CD14-positive monocyte (primary cell): ENCODE results near the gene ANKRD13C. TPM values are rescaled to one million over a fixed set of nuclear protein-coding genes. Genes with fewer than 3 reads are reported as not detected.

ENCODE experiments used
- DNase-seq, 3 donors: peaks; one replicate each; pipeline ENCODE4 v3.0.0-alpha.2; 2011 to 2022
- H2AFZ ChIP-seq: 2 replicates; pipeline ENCODE4 v1.6.0; 2012; ENCODE audit warnings: mild to moderate bottlenecking, low read depth, low read length, inconsistent platforms; ENCODE audit not compliant: insufficient read depth, poor library complexity, severe bottlenecking
- H3K27ac ChIP-seq, 2 donors: 1 replicate in 1 of 2; 2 replicates in 1 of 2; pipeline ENCODE4 v1.5.1; 2012 to 2013; ENCODE audit warnings: low read length in 2 of 2, control low read depth in 1 of 2, inconsistent platforms in 1 of 2, low read depth in 1 of 2, mild to moderate bottlenecking in 1 of 2
- H3K27me3 ChIP-seq, 2 donors: one replicate each; pipeline versions ENCODE4 v1.6.0 to v1.6.1; 2011 to 2013; ENCODE audit warnings: low read length in 2 of 2; ENCODE audit not compliant: control insufficient read depth in 2 of 2, insufficient read depth in 2 of 2
- H3K36me3 ChIP-seq, 2 donors: replicated peaks in 1 of 2; 1 replicate in 1 of 2; 2 replicates in 1 of 2; pipeline versions ENCODE4 v1.5.1 to v1.6.1; 2012 to 2013; ENCODE audit warnings: low read length in 2 of 2, control low read depth in 1 of 2, inconsistent platforms in 1 of 2, mild to moderate bottlenecking in 1 of 2; ENCODE audit not compliant: insufficient read depth in 2 of 2, control insufficient read depth in 1 of 2
- H3K4me1 ChIP-seq, 2 donors: 1 replicate in 1 of 2; 2 replicates in 1 of 2; pipeline versions ENCODE4 v1.5.1 to v1.6.1; 2012 to 2013; ENCODE audit warnings: low read length in 2 of 2, control low read depth in 1 of 2, inconsistent platforms in 1 of 2, mild to moderate bottlenecking in 1 of 2, moderate library complexity in 1 of 2; ENCODE audit not compliant: insufficient read depth in 2 of 2, control insufficient read depth in 1 of 2
- H3K4me2 ChIP-seq: replicated peaks from 2 replicates; pipeline ENCODE3; 2012; ENCODE audit warnings: low read length, moderate library complexity, mild to moderate bottlenecking; ENCODE audit not compliant: poor library complexity, severe bottlenecking; ENCODE audit errors: extremely low read depth
- H3K4me3 ChIP-seq, 3 experiments: fragments of 200-600 bp in 1 of 3; sonication (generic) in 1 of 3; replicated peaks in 1 of 3; 1 replicate in 2 of 3; 2 replicates in 1 of 3; pipeline ENCODE4 v1.5.1; 2011 to 2013; ENCODE audit warnings: low read length in 3 of 3, mild to moderate bottlenecking in 3 of 3, control low read depth in 2 of 3, low read depth in 2 of 3, inconsistent platforms in 1 of 3, moderate library complexity in 1 of 3
- H3K79me2 ChIP-seq: 2 replicates; pipeline ENCODE4 v1.6.0; 2012; ENCODE audit warnings: mild to moderate bottlenecking, control low read depth, inconsistent platforms, low read length, moderate library complexity; ENCODE audit not compliant: insufficient read depth
- H3K9ac ChIP-seq: 2 replicates; pipeline ENCODE4 v1.6.0; 2017; ENCODE audit warnings: low read length, mild to moderate bottlenecking; ENCODE audit not compliant: insufficient read depth, poor library complexity, severe bottlenecking
- H3K9me3 ChIP-seq, 2 donors: replicated peaks in 1 of 2; 1 replicate in 1 of 2; 2 replicates in 1 of 2; pipeline versions ENCODE4 v1.5.1 to v1.6.1; 2012 to 2013; ENCODE audit warnings: low read length in 2 of 2, control low read depth in 1 of 2; ENCODE audit not compliant: control insufficient read depth in 1 of 2, insufficient read depth in 1 of 2
- H4K20me1 ChIP-seq: 2 replicates; pipeline ENCODE4 v1.6.0; 2012; ENCODE audit warnings: mild to moderate bottlenecking, low read length, control low read depth, moderate library complexity; ENCODE audit not compliant: insufficient read depth
- H3K27ac Mint-ChIP-seq, 7 donors: one replicate each; pipeline ENCODE4 v1.8.0; 2020; ENCODE audit warnings: mild to moderate bottlenecking in 7 of 7, mixed read lengths in 7 of 7, moderate library complexity in 6 of 7, inconsistent platforms in 2 of 7
- H3K27me3 Mint-ChIP-seq, 3 donors: one replicate each; pipeline ENCODE4 v1.8.0; 2021 to 2022; ENCODE audit warnings: low read depth in 3 of 3, mild to moderate bottlenecking in 3 of 3, mixed read lengths in 3 of 3, moderate library complexity in 3 of 3, inconsistent platforms in 1 of 3
- H3K36me3 Mint-ChIP-seq, 2 donors: one replicate each; pipeline ENCODE4 v1.8.0; 2020; ENCODE audit warnings: mixed read lengths in 2 of 2, inconsistent platforms in 1 of 2, mild to moderate bottlenecking in 1 of 2
- H3K4me1 Mint-ChIP-seq: one replicate; pipeline ENCODE4 v1.8.0; 2020; ENCODE audit warnings: mild to moderate bottlenecking, mixed read lengths
- H3K4me3 Mint-ChIP-seq, 2 donors: one replicate each; pipeline ENCODE4 v1.8.0; 2020; ENCODE audit warnings: mild to moderate bottlenecking in 2 of 2, mixed read lengths in 2 of 2, moderate library complexity in 1 of 2
- H3K9me3 Mint-ChIP-seq, 7 donors: one replicate each; pipeline ENCODE4 v1.8.0; 2020 to 2022; ENCODE audit warnings: mixed read lengths in 7 of 7, mild to moderate bottlenecking in 6 of 7, moderate library complexity in 6 of 7, inconsistent platforms in 2 of 7
- CTCF ChIP-seq: fragments of 200-600 bp; IDR thresholded peaks from one replicate; pipeline ENCODE4 v1.8.0; 2022; ENCODE audit warnings: antibody characterized with exemption, mild to moderate bottlenecking
- WGBS: methylation state at CpG from one replicate; pipeline ENCODE4 v1.1.5; 2013; ENCODE audit warnings: missing lambda C conversion rate; ENCODE audit not compliant: insufficient coverage; 5-methylcytosine and 5-hydroxymethylcytosine counted together
- intact Hi-C, 2 donors: fragments of 100-400 bp; cut with micrococcal nuclease; formaldehyde crosslinking; loops; one replicate each; pipeline versions ENCODE4 v1.15.0 to v1.15.1; 2023
- polyA plus RNA-seq, 3 donors: library from polyadenylated mRNA; depleted of rRNA in 1 of 3; unstranded in 2 of 3; stranded (reverse) in 1 of 3; fragments of 300-500 nt in 2 of 3; fragments of >200 nt in 1 of 3; fragmentation: Illumina TruSeq in 2 of 3; gene quantifications; 1 replicate in 2 of 3; 2 replicates in 1 of 3; pipeline ENCODE4 v1.2.3, GENCODE V29; 2012 to 2021

Gene ANKRD13C
- polyA plus RNA-seq, 3 donors = 4.5 to 7.6 (median 6.5) TPM

- Histone ChIP-seq H3K4me1 (no peaks in the 10 kb centered on the region), H3K9me3 (no peaks in the 10 kb centered on the region), H2AFZ (no peak overlapping the region), H3K36me3 (peaks cover 12 to 42% of the 10 kb centered on the region in 2 donors), H4K20me1 (peaks cover 12% of the 10 kb centered on the region), H3K9ac (no peak overlapping the region), H3K4me3 (no peak overlapping the region), H3K27ac (no peak overlapping the region), H3K79me2 (peaks cover 20% of the 10 kb centered on the region), H3K27me3 (no peaks in the 10 kb centered on the region), H3K4me2 (no peak overlapping the region)
- Mint-ChIP-seq H3K27ac (no peak overlapping the region), H3K27me3 (no peaks in the 10 kb centered on the region), H3K4me3 (no peak overlapping the region), H3K9me3 (peaks cover 0 to 11% (median 0%) of the 10 kb centered on the region in 7 donors), H3K4me1 (no peaks in the 10 kb centered on the region), H3K36me3 (peaks cover 16 to 34% of the 10 kb centered on the region in 2 donors)
- intact Hi-C loops = no loop called here
- DNase-seq = no peak
- TF ChIP-seq CTCF = no peak
Observed at GRCh38 chr1:70336050-70336449, 18.5 kb downstream of the ANKRD13C start.

GRCh38 chr1:70334436-70334835 is 20.1 kb downstream of the ANKRD13C start:
- intact Hi-C loops = no loop called here
- H3K4me1 Mint-ChIP-seq = no peaks in the 10 kb centered on the region
- peaks cover 0 to 11% (median 0%) of the 10 kb centered on the region in 7 donors for H3K9me3 Mint-ChIP-seq
- H3K4me3 Mint-ChIP-seq = no peak overlapping the region
- H3K4me1 ChIP-seq = no peaks in the 10 kb centered on the region
- no peak overlapping the region for H3K4me3 ChIP-seq
- H3K36me3 ChIP-seq = peaks cover 12 to 42% of the 10 kb centered on the region in 2 donors
- DNase-seq = no peak
- peaks cover 20% of the 10 kb centered on the region for H3K79me2 ChIP-seq
- WGBS = 96% methylated on average over 4 of the region's 9 CpGs
- no peak overlapping the region for H3K27ac ChIP-seq
- H3K4me2 ChIP-seq = no peak overlapping the region
- no peak overlapping the region for H3K9ac ChIP-seq
- peaks cover 0 to 2% (median 0%) of the 10 kb centered on the region in 3 donors for H3K27me3 Mint-ChIP-seq
- no peak for TF ChIP-seq CTCF
- H4K20me1 ChIP-seq = peaks cover 15% of the 10 kb centered on the region
- H3K36me3 Mint-ChIP-seq = peaks cover 23 to 45% of the 10 kb centered on the region in 2 donors
- H3K27me3 ChIP-seq = no peaks in the 10 kb centered on the region
- peak overlapping the region in 2 of 7 donors; percentile 3 to 35 for H3K27ac Mint-ChIP-seq
- H3K9me3 ChIP-seq = no peaks in the 10 kb centered on the region
- no peak overlapping the region for H2AFZ ChIP-seq
